Measurements from ENCODE around the gene IL17B. TPM values are rescaled to one million over a fixed set of nuclear protein-coding genes. Genes with fewer than 3 reads are reported as not detected.

The IL17B gene
- total and polyA plus RNA-seq, 2 of the 8 experiments (the other 6 are each of a cell fraction or from before 2014, with no cell fraction given) = 0.18 TPM; not detected in 1

DNA sequence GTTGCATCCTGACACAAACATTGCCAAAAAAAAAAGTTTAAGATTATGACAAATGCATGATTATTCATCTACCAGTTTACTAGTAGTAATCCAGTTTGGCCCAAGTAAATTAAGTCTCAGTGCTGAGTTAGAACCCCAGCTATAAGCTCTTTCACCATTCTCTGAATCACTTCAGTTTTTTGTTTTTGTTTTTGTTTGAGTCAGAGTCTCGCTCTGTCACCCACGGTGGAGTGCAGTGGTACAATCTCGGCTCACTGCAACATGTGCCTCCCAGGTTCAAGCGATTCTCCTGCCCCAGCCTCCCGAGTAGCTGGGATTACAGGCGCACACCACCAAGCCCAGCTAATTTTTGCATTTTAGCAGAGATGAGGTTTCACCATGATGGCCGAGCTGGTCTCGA lies 22.7 kb downstream of the IL17B start:
- Histone ChIP-seq H3K18ac (ENCODE audit: extremely low read depth, low read length) (no peak overlapping the region), H2BK120ac (replicated peaks; ENCODE audit: low read depth, low read length) (no peak overlapping the region), H2BK20ac (ENCODE audit: low read length) (no peak overlapping the region), H3K56ac (replicated peaks; ENCODE audit: insufficient read length, low read depth, low read length) (no peak overlapping the region), H4K20me1 (replicated peaks in 1 of 2; ENCODE audit: control insufficient read depth in 1 of 2, insufficient read depth in 2 of 2, low read length in 2 of 2) (peaks cover 1 to 13% of the 10 kb centered on the region in 2 experiments), H3K4me3 (ENCODE audit: extremely low read depth in 1 of 4, insufficient read depth in 2 of 4, low read depth in 3 of 4, low read length in 4 of 4) (no peak overlapping the region), H2BK12ac (ENCODE audit: low read depth, low read length) (no peak overlapping the region), H4K91ac (replicated peaks; ENCODE audit: insufficient read length, low read length) (no peak overlapping the region), H3K14ac (ENCODE audit: insufficient read length) (no peak overlapping the region), H2BK15ac (ENCODE audit: low read length) (no peak overlapping the region), H3K23ac (ENCODE audit: insufficient read length) (no peak overlapping the region), H3K27ac (ENCODE audit: low read depth, low read length) (no peak overlapping the region), H3K27me3 (replicated peaks in 1 of 4; ENCODE audit: control insufficient read depth in 3 of 4, extremely low read depth in 1 of 4, insufficient read depth in 3 of 4, low read length in 3 of 4) (no peaks in the 10 kb centered on the region; a peak in 1 of 7 replicates), H4K8ac (ENCODE audit: extremely low read depth, insufficient read depth, low read length) (no peak overlapping the region), H2BK5ac (ENCODE audit: low read depth, low read length) (no peak overlapping the region), H3K79me1 (ENCODE audit: low read depth, low read length) (peaks cover 8% of the 10 kb centered on the region), H3K36me3 (ENCODE audit: control insufficient read depth in 2 of 4, insufficient read depth in 4 of 4, low read length in 3 of 4) (peaks cover 2 to 41% (median 16%) of the 10 kb centered on the region in 4 experiments; a peak in 7 of 8 replicates), H2AK5ac (ENCODE audit: low read depth, low read length) (no peak overlapping the region), H3K9ac (replicated peaks in 1 of 4; ENCODE audit: extremely low read depth in 1 of 4, low read depth in 3 of 4, low read length in 3 of 4) (no peak overlapping the region), H3K9me3 (ENCODE audit: insufficient read depth in 2 of 2, low read depth in 1 of 2, low read length in 1 of 2) (no peaks in the 10 kb centered on the region), H3K4me1 (replicated peaks in 1 of 4; ENCODE audit: control insufficient read depth in 3 of 4, insufficient read depth in 4 of 4, low read length in 3 of 4) (peaks cover 0 to 6% (median 2%) of the 10 kb centered on the region in 4 experiments; a peak in 5 of 7 replicates), H3K79me2 (ENCODE audit: control insufficient read depth in 1 of 2, insufficient read depth in 2 of 2, low read length in 2 of 2) (peaks cover 0 to 8% of the 10 kb centered on the region in 2 experiments; a peak in 1 of 4 replicates), H4K5ac (ENCODE audit: insufficient read length, low read depth, low read length) (no peak overlapping the region), H3K23me2 (ENCODE audit: low read depth, low read length) (peaks cover 6% of the 10 kb centered on the region; the same call in 1 of the 2 replicates), H2AFZ (ENCODE audit: low read length) (no peak overlapping the region), H3K4ac (replicated peaks; ENCODE audit: insufficient read length, low read depth, low read length) (no peak overlapping the region), H3K4me2 (ENCODE audit: insufficient read depth in 1 of 2, low read depth in 2 of 2, low read length in 2 of 2) (no peak overlapping the region)
- DNase-seq (ENCODE audit: low read depth in 1 of 2, low spot score in 2 of 2) (no peak), FAIRE-seq (no peak)
- ChIA-PET POLR2A (ENCODE audit: partially characterized antibody) (interaction anchor here (1.0 to 5.8 kb wide), 6 partner anchors 9 to 78 kb away, joined by 3 to 72 read pairs (median 8); partner anchors contain the start of gene GRPEL2), CTCF (ENCODE audit: partially characterized antibody) (interaction anchor here (0.6 to 46.1 kb wide), 9 partner anchors 10 to 221 kb away, joined by 3 to 1310 read pairs (median 5); partner anchors contain the start of gene IL17B)
- no peak for TF ChIP-seq CREB1 (IDR thresholded peaks at IDR 0.05)
- no peak for TF ChIP-seq MAFK (IDR thresholded peaks at IDR 0.05; ENCODE audit: low read depth, low read length)
- TF ChIP-seq NRF1 (IDR thresholded peaks at IDR 0.05; ENCODE audit: low read depth, low read length) = no peak
- no peak for TF ChIP-seq CEBPB (IDR thresholded peaks at IDR 0.05; ENCODE audit: low read depth, low read length)
- TF ChIP-seq HDAC6 (IDR thresholded peaks at IDR 0.05; ENCODE audit: low read depth, low read length) = no peak
- no peak for TF ChIP-seq CBX8 (IDR thresholded peaks at IDR 0.05; ENCODE audit: borderline replicate concordance, low read depth, low read length)
- no peak for TF ChIP-seq HDAC2 (IDR thresholded peaks at IDR 0.05; ENCODE audit: borderline replicate concordance in 1 of 2, low read depth in 2 of 2, low read length in 2 of 2)
- TF ChIP-seq ASH2L (IDR thresholded peaks at IDR 0.05; ENCODE audit: low read length) = no peak
- 98% methylated on average over 8 of the region's 8 CpGs; no CpG with 5 or more reads in 1 of the 2 experiments for WGBS, 2 experiments (ENCODE audit: extremely low coverage in 1 of 2, insufficient coverage in 1 of 2, insufficient read length in 1 of 2, insufficient replicate concordance in 2 of 2, low coverage in 1 of 2, low lambda C conversion rate in 2 of 2, missing lambda C conversion rate in 1 of 2)

Measured in H1 (cell line).